Measurements from ENCODE around the gene DIP2C. TPM values are rescaled to one million over a fixed set of nuclear protein-coding genes. Genes with fewer than 3 reads are reported as not detected.

Gene DIP2C
- total RNA-seq, 1 experiment from 2014 or later: 11.4 TPM

- no peak overlapping the region for H3K4me3 ChIP-seq (ENCODE audit: low read depth, low read length)
- Mint-ChIP-seq H3K4me3 (ENCODE audit: unreplicated experiment) (no peak overlapping the region), H3K9me3 (ENCODE audit: unreplicated experiment) (no peaks in the 10 kb centered on the region), H3K4me1 (ENCODE audit: low read depth, unreplicated experiment) (no peaks in the 10 kb centered on the region), H3K27ac (ENCODE audit: unreplicated experiment) (no peak overlapping the region), H3K27me3 (ENCODE audit: insufficient read depth, unreplicated experiment) (no peaks in the 10 kb centered on the region), H3K36me3 (ENCODE audit: insufficient read depth, unreplicated experiment) (peaks cover 6% of the 10 kb centered on the region)
- no peaks in the 10 kb centered on the region for H3K9me3 ChIP-seq
- no TSS peak for BruUV-seq (replicated peaks)
- no peaks in the 10 kb centered on the region for H3K27me3 ChIP-seq (replicated peaks; ENCODE audit: control insufficient read depth, insufficient read depth, low read length)
- ChIA-PET POLR2A (no interaction called here), CTCF (no interaction called here)
- no peaks in the 10 kb centered on the region for H3K4me1 ChIP-seq
- no peaks in the 10 kb centered on the region for H3K36me3 ChIP-seq (ENCODE audit: control insufficient read depth, insufficient read depth, low read length)
- TF ChIP-seq CTCF (IDR thresholded peaks at IDR 0.05; ENCODE audit: insufficient read depth in 1 of 2, low read depth in 1 of 2, low read length in 1 of 2, severe bottlenecking in 1 of 2, unreplicated experiment in 1 of 2): no peak
- DNase-seq: peak in 1 of 2 experiments; percentile 24
- intact Hi-C loops (cut with micrococcal nuclease; ENCODE audit: unreplicated experiment): no loop called here
Measured at GRCh38 chr10:279655-280054, 409.8 kb downstream of the DIP2C start.

- Histone ChIP-seq H3K27me3 (replicated peaks; ENCODE audit: control insufficient read depth, insufficient read depth, low read length) (no peaks in the 10 kb centered on the region), H3K36me3 (ENCODE audit: control insufficient read depth, insufficient read depth, low read length) (no peaks in the 10 kb centered on the region), H3K4me3 (ENCODE audit: low read depth, low read length) (no peak overlapping the region), H3K4me1 (no peaks in the 10 kb centered on the region), H3K9me3 (no peaks in the 10 kb centered on the region)
- H3K4me3 Mint-ChIP-seq (ENCODE audit: unreplicated experiment): no peak overlapping the region
- no peak overlapping the region for H3K27ac Mint-ChIP-seq (ENCODE audit: unreplicated experiment)
- POLR2A ChIA-PET: no interaction called here
- no TSS peak for BruUV-seq (replicated peaks)
- no peaks in the 10 kb centered on the region for H3K4me1 Mint-ChIP-seq (ENCODE audit: low read depth, unreplicated experiment)
- H3K27me3 Mint-ChIP-seq (ENCODE audit: insufficient read depth, unreplicated experiment): no peaks in the 10 kb centered on the region
- H3K36me3 Mint-ChIP-seq (ENCODE audit: insufficient read depth, unreplicated experiment): peaks cover 6% of the 10 kb centered on the region
- no peaks in the 10 kb centered on the region for H3K9me3 Mint-ChIP-seq (ENCODE audit: unreplicated experiment)
- intact Hi-C loops (cut with micrococcal nuclease; ENCODE audit: unreplicated experiment): no loop called here
- DNase-seq: no peak
- CTCF ChIA-PET: no interaction called here
- TF ChIP-seq CTCF (IDR thresholded peaks at IDR 0.05; ENCODE audit: insufficient read depth in 1 of 2, low read depth in 1 of 2, low read length in 1 of 2, severe bottlenecking in 1 of 2, unreplicated experiment in 1 of 2): no peak
Measured at GRCh38 chr10:279232-279631, 410.2 kb downstream of the DIP2C start.

GRCh38 chr10:278707-279106, 410.8 kb downstream of the DIP2C start:
- no TSS peak for BruUV-seq (replicated peaks)
- no peaks in the 10 kb centered on the region for H3K27me3 ChIP-seq (replicated peaks; ENCODE audit: control insufficient read depth, insufficient read depth, low read length)

More at GRCh38 chr10:278707-279106, 410.8 kb downstream of the DIP2C start:
- no peak for TF ChIP-seq CTCF (IDR thresholded peaks at IDR 0.05; ENCODE audit: insufficient read depth in 1 of 2, low read depth in 1 of 2, low read length in 1 of 2, severe bottlenecking in 1 of 2, unreplicated experiment in 1 of 2)
- Mint-ChIP-seq H3K27ac (ENCODE audit: unreplicated experiment) (no peak overlapping the region), H3K9me3 (ENCODE audit: unreplicated experiment) (no peaks in the 10 kb centered on the region), H3K4me1 (ENCODE audit: low read depth, unreplicated experiment) (no peaks in the 10 kb centered on the region), H3K27me3 (ENCODE audit: insufficient read depth, unreplicated experiment) (no peaks in the 10 kb centered on the region), H3K4me3 (ENCODE audit: unreplicated experiment) (no peak overlapping the region), H3K36me3 (ENCODE audit: insufficient read depth, unreplicated experiment) (peaks cover 6% of the 10 kb centered on the region)
- POLR2A ChIA-PET: no interaction called here
- Histone ChIP-seq H3K4me3 (ENCODE audit: low read depth, low read length) (no peak overlapping the region), H3K9me3 (no peaks in the 10 kb centered on the region), H3K36me3 (ENCODE audit: control insufficient read depth, insufficient read depth, low read length) (no peaks in the 10 kb centered on the region), H3K4me1 (no peaks in the 10 kb centered on the region)
- no peak for DNase-seq
- CTCF ChIA-PET: no interaction called here
- intact Hi-C loops (cut with micrococcal nuclease; ENCODE audit: unreplicated experiment): no loop called here
